Uterus (tissue), 4 donors: ENCODE data around the gene HSPB6. TPM values are rescaled to one million over a fixed set of nuclear protein-coding genes. Genes with fewer than 3 reads are reported as not detected.
A peak's percentile ranks its signal among the peaks of the same experiment; 100 is the strongest.

ENCODE experiments used
- DNase-seq, 2 donors: peaks; one replicate each; pipeline ENCODE4 v3.0.0-alpha.2; 2019 to 2020
- H3K27ac ChIP-seq, 2 donors: fragments of 200-600 bp; sonication (generic); 1 replicate in 1 of 2; 2 replicates in 1 of 2; pipeline ENCODE4 v1.5.1; 2016 to 2018
- H3K27me3 ChIP-seq, 2 donors: fragments of 200-600 bp; sonication (generic); one replicate each; pipeline ENCODE4 v1.5.1; 2018 to 2019; ENCODE audit warnings: control low read depth in 1 of 2
- H3K36me3 ChIP-seq, 2 donors: fragments of 200-600 bp; sonication (generic); one replicate each; pipeline ENCODE4 v1.5.1; 2019; ENCODE audit warnings: control low read depth in 1 of 2
- H3K4me1 ChIP-seq, 2 donors: fragments of 200-600 bp; sonication (generic); one replicate each; pipeline ENCODE4 v1.5.1; 2018 to 2019; ENCODE audit warnings: control low read depth in 1 of 2
- H3K4me3 ChIP-seq, 2 donors: fragments of 200-600 bp; sonication (generic); 1 replicate in 1 of 2; 2 replicates in 1 of 2; pipeline ENCODE4 v1.5.1; 2018 to 2019; ENCODE audit warnings: mild to moderate bottlenecking in 1 of 2
- H3K9me3 ChIP-seq, 2 donors: fragments of 200-600 bp; sonication (generic); one replicate each; pipeline ENCODE4 v1.5.1; 2019; ENCODE audit warnings: control low read depth in 1 of 2
- CTCF ChIP-seq, 4 experiments: fragments of 200-600 bp in 2 of 4; fragments of 450-650 bp in 2 of 4; sonication (generic) in 2 of 4; IDR thresholded peaks; one replicate each; pipeline ENCODE4 v1.5.1; 2016 to 2019; ENCODE audit warnings: antibody characterized with exemption in 4 of 4, mild to moderate bottlenecking in 2 of 4, moderate library complexity in 1 of 4
- POLR2A ChIP-seq, 2 donors: fragments of 450-650 bp; IDR thresholded peaks; one replicate each; pipeline ENCODE4 v1.6.1; 2016; ENCODE audit warnings: antibody characterized with exemption in 2 of 2, mild to moderate bottlenecking in 1 of 2, moderate library complexity in 1 of 2
- intact Hi-C: fragments of 100-400 bp; cut with DNase I; formaldehyde crosslinking; loops from one replicate; pipeline ENCODE4 v1.15.1; 2023; ENCODE audit warnings: low total_unique reads
- total RNA-seq, 4 donors: library from RNA; depleted of rRNA in 3 of 4; stranded (reverse); fragments of >200 nt in 3 of 4; gene quantifications; one replicate each; pipeline versions ENCODE4 v1.1.0 to v1.2.4, GENCODE V29; 2014 to 2023
- donor health status: DM: yes; HTN: yes; CAD: no.

HSPB6 gene
- total RNA-seq, 4 donors from 2014 or later, result 24.5 to 217 (median 134) TPM

GRCh38 chr19:35757231-35757748 is 461 bp upstream of the HSPB6 start:
- DNase-seq, result peak; percentile 97 to 98
- Histone ChIP-seq H3K4me1 (peaks cover 0 to 17% of the 10 kb centered on the region in 2 donors), H3K4me3 (peak overlapping the region; percentile 94 to 96), H3K36me3 (no peaks in the 10 kb centered on the region), H3K9me3 (no peaks in the 10 kb centered on the region), H3K27me3 (no peaks in the 10 kb centered on the region), H3K27ac (peak overlapping the region; percentile 98 to 99)
- TF ChIP-seq CTCF (IDR thresholded peaks at IDR 0.05) (peak in 2 of 4 experiments; percentile 8 to 16), POLR2A (IDR thresholded peaks at IDR 0.05) (peak; percentile 15 to 72)
- intact Hi-C loops, result no loop called here

- Histone ChIP-seq H3K9me3 (no peaks in the 10 kb centered on the region), H3K4me3 (peak overlapping the region; percentile 94 to 96), H3K27ac (peak overlapping the region; percentile 98 to 99), H3K4me1 (peaks cover 0 to 17% of the 10 kb centered on the region in 2 donors), H3K27me3 (no peaks in the 10 kb centered on the region), H3K36me3 (no peaks in the 10 kb centered on the region)
- intact Hi-C loops, result no loop called here
- DNase-seq, result peak; percentile 90 to 97
- TF ChIP-seq CTCF (IDR thresholded peaks at IDR 0.05), result peak in 1 of 4 experiments; percentile 5
- TF ChIP-seq POLR2A (IDR thresholded peaks at IDR 0.05), result peak in 1 of 2 donors; percentile 66
These were observed 1.1 kb downstream of the HSPB6 start for GRCh38 chr19:35755550-35756376.

GRCh38 chr19:35755131-35755549 is 1.7 kb downstream of the HSPB6 start:
- no peaks in the 10 kb centered on the region for H3K36me3 ChIP-seq
- TF ChIP-seq POLR2A (IDR thresholded peaks at IDR 0.05), result no peak
- TF ChIP-seq CTCF (IDR thresholded peaks at IDR 0.05), result no peak
- peak overlapping the region; percentile 98 to 99 for H3K27ac ChIP-seq
- DNase-seq, result no peak
- no peaks in the 10 kb centered on the region for H3K9me3 ChIP-seq
- H3K4me1 ChIP-seq, result peaks cover 0 to 20% of the 10 kb centered on the region in 2 donors
- intact Hi-C loops, result no loop called here
- H3K4me3 ChIP-seq, result peak overlapping the region; percentile 94 to 96
- no peaks in the 10 kb centered on the region for H3K27me3 ChIP-seq

- Histone ChIP-seq H3K27ac (peak overlapping the region; percentile 98 to 99), H3K4me1 (peaks cover 0 to 23% of the 10 kb centered on the region in 2 donors)
- DNase-seq, result peak in 1 of 2 donors; percentile 52
These were observed 2.3 kb downstream of the HSPB6 start for GRCh38 chr19:35754370-35755130.

More at GRCh38 chr19:35754370-35755130, 2.3 kb downstream of the HSPB6 start:
- Histone ChIP-seq H3K4me3 (peak overlapping the region; percentile 94 to 96), H3K27me3 (no peaks in the 10 kb centered on the region), H3K9me3 (no peaks in the 10 kb centered on the region), H3K36me3 (no peaks in the 10 kb centered on the region)
- intact Hi-C loops, result no loop called here
- TF ChIP-seq CTCF (IDR thresholded peaks at IDR 0.05), result no peak
- TF ChIP-seq POLR2A (IDR thresholded peaks at IDR 0.05), result no peak
